ENCODE measurements around the gene LSM7.
A peak's percentile ranks its signal among the peaks of the same experiment; 100 is the strongest.

The LSM7 gene

DNA sequence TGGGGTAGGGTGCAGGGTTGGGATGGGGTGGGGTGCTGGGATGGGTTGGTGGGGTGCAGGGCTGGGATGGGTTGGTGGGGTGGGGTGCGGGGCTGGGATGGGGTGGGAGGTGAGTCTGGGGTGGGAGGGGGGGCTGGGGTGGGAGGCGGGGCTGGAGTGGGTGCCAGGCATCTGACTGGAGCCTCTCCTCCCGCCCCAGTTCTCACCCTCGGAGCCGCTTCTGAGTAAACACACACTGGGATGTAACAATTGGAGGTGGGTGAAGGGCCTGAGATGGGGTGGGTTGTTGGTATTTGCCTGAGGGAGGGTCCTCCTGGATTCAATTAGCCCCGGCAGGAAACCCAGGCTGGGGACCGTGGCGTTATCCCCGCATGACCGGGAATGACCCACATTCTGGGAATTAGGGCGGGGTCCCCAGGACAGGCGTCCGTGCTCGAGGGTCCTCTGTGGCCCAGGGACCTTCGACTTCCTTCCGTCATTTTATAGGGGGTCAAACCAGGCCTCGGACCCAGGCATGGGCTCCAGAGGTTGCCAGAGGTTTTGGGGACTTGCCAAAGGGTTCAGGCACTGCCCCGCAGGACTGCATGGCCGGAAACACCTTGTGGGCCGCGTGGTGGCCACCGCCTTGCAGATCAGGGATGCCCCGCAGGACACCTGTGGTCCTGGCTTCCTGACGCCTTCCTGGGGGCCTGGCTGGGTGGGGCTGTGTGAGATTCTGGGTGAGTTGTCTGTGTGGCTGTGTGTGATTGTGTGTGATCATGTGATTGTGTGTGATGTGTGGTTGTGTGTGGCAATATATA lies 33.1 kb upstream of the LSM7 start:
- TF ChIP-seq CTCF (IDR thresholded peaks at IDR 0.05; ENCODE audit: low read depth, low read length), result no peak
- no peaks in the 10 kb centered on the region for H3K9me3 ChIP-seq
- H3K4me3 ChIP-seq (ENCODE audit: low read depth, low read length), result no peak overlapping the region
- no peaks in the 10 kb centered on the region for H3K4me1 ChIP-seq
- no peaks in the 10 kb centered on the region for H3K36me3 ChIP-seq
- peaks cover 31% of the 10 kb centered on the region for H3K27me3 ChIP-seq
- DNase-seq, result no peak

- H3K9me3 ChIP-seq, result no peaks in the 10 kb centered on the region
- no peak for DNase-seq
- H3K4me3 ChIP-seq (ENCODE audit: low read depth, low read length), result no peak overlapping the region
- no peaks in the 10 kb centered on the region for H3K36me3 ChIP-seq
- peaks cover 31% of the 10 kb centered on the region for H3K27me3 ChIP-seq
- no peak for TF ChIP-seq CTCF (IDR thresholded peaks at IDR 0.05; ENCODE audit: low read depth, low read length)
- H3K4me1 ChIP-seq, result no peaks in the 10 kb centered on the region
These were observed 32.4 kb upstream of the LSM7 start for GRCh38 chr19:2360833-2361232.

- peak; percentile 13 for DNase-seq
- no peak within 1 kb of the TSS for H3K4me3 ChIP-seq (ENCODE audit: low read depth, low read length)
These were observed 31.8 kb upstream of the LSM7 start, which contains the start of gene TMPRSS9 for GRCh38 chr19:2359992-2360685. TMPRSS9 (plus strand) TSS chr19:2360265; CDS start chr19:2389786, 29,521 bp downstream.

GRCh38 chr19:2358548-2359173 lies 30.3 kb upstream of the LSM7 start:
- H3K9me3 ChIP-seq, result no peaks in the 10 kb centered on the region
- no peaks in the 10 kb centered on the region for H3K4me1 ChIP-seq
- DNase-seq, result peak; percentile 11
- H3K4me3 ChIP-seq (ENCODE audit: low read depth, low read length), result no peak overlapping the region
- no peak for TF ChIP-seq CTCF (IDR thresholded peaks at IDR 0.05; ENCODE audit: low read depth, low read length)
- H3K36me3 ChIP-seq, result peaks cover 9% of the 10 kb centered on the region
- H3K27me3 ChIP-seq, result peaks cover 31% of the 10 kb centered on the region

More at GRCh38 chr19:2359992-2360685, 31.8 kb upstream of the LSM7 start, which contains the start of gene TMPRSS9:
- Histone ChIP-seq H3K9me3 (no peaks in the 10 kb centered on the region), H3K4me1 (no peaks in the 10 kb centered on the region), H3K27me3 (peaks cover 31% of the 10 kb centered on the region), H3K36me3 (no peaks in the 10 kb centered on the region)
- TF ChIP-seq CTCF (IDR thresholded peaks at IDR 0.05; ENCODE audit: low read depth, low read length), result no peak

DNA sequence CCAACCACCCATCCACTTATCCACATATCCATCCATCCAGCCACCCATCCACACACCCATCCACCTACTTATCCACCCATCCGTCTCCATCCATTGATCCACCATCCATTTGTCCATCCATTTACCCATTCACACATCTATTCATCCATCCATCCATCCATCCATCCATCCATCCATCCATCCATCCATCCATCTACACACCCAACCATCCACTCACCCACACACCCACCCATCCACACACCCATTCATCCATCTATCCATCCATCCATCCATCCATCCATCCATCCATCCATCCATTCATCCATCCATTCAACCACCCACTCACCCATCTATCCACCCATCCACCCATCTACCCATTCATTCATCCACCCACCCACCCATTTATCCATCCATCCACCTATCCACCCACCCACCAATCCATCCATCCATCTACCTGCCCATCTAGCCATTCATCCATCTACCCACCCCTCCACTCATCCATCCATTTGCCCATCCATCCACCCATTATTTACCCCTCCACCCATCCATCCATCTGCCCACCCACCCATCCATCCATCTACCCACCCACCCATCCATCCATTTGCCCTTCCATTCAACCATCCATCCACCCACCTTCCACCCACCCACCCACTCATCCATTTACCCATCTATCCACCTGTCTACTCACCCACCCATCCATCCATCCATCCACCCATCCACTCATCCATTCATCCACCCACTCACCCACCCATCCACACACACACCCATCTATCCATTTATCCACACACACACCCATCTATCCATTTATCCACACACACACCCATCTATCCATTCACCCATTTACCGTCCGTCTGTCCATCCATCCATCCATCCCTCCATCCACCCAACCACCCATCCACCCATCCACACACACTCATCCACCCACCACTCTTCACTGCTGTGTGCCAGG lies 29.2 kb upstream of the LSM7 start:
- peaks cover 19% of the 10 kb centered on the region for H3K36me3 ChIP-seq
- H3K4me1 ChIP-seq, result no peaks in the 10 kb centered on the region
- DNase-seq, result no peak
- H3K4me3 ChIP-seq (ENCODE audit: low read depth, low read length), result no peak overlapping the region
- TF ChIP-seq CTCF (IDR thresholded peaks at IDR 0.05; ENCODE audit: low read depth, low read length), result no peak
- H3K27me3 ChIP-seq, result peaks cover 31% of the 10 kb centered on the region
- no peaks in the 10 kb centered on the region for H3K9me3 ChIP-seq

All from BE2C (cell line).